Nephron progenitor cell (in vitro differentiated cells): Measurements from ENCODE around the gene TANK.

Experiments used
- DNase-seq: peaks from one replicate; pipeline ENCODE4 v3.0.0; 2021
- H3K27ac Mint-ChIP-seq: 2 replicates; pipeline ENCODE4 v1.8.0; 2021; ENCODE audit warnings: mild to moderate bottlenecking, moderate library complexity, mixed read lengths
- H3K27me3 Mint-ChIP-seq: 2 replicates; pipeline ENCODE4 v1.8.0; 2021; ENCODE audit warnings: mild to moderate bottlenecking, low read depth, mixed read lengths; ENCODE audit not compliant: poor library complexity
- H3K36me3 Mint-ChIP-seq: 2 replicates; pipeline ENCODE4 v1.8.0; 2021; ENCODE audit warnings: low read depth, mixed read lengths
- H3K4me1 Mint-ChIP-seq: 2 replicates; pipeline ENCODE4 v1.8.0; 2021; ENCODE audit warnings: mixed read lengths
- H3K4me3 Mint-ChIP-seq: 2 replicates; pipeline ENCODE4 v1.8.0; 2021; ENCODE audit warnings: mild to moderate bottlenecking, moderate library complexity, mixed read lengths
- H3K9me3 Mint-ChIP-seq: 2 replicates; pipeline ENCODE4 v1.8.0; 2021; ENCODE audit warnings: mild to moderate bottlenecking, moderate library complexity, mixed read lengths
- TF ChIP-seq, protein P1 (sequence below): fragments of 200-600 bp; sonication (generic); IDR thresholded peaks from 2 replicates; pipeline ENCODE4 v1.5.0; 2021; ENCODE audit warnings: antibody characterized with exemption

Gene TANK

GRCh38 chr2:161219211-161219610 lies 59.0 kb downstream of the TANK start:
- Mint-ChIP-seq H3K36me3 (peaks cover 32% of the 10 kb centered on the region), H3K27ac (no peak overlapping the region), H3K4me3 (no peak overlapping the region), H3K4me1 (peaks cover 11% of the 10 kb centered on the region), H3K9me3 (no peaks in the 10 kb centered on the region), H3K27me3 (no peaks in the 10 kb centered on the region)
- TF ChIP-seq, protein P1, sequence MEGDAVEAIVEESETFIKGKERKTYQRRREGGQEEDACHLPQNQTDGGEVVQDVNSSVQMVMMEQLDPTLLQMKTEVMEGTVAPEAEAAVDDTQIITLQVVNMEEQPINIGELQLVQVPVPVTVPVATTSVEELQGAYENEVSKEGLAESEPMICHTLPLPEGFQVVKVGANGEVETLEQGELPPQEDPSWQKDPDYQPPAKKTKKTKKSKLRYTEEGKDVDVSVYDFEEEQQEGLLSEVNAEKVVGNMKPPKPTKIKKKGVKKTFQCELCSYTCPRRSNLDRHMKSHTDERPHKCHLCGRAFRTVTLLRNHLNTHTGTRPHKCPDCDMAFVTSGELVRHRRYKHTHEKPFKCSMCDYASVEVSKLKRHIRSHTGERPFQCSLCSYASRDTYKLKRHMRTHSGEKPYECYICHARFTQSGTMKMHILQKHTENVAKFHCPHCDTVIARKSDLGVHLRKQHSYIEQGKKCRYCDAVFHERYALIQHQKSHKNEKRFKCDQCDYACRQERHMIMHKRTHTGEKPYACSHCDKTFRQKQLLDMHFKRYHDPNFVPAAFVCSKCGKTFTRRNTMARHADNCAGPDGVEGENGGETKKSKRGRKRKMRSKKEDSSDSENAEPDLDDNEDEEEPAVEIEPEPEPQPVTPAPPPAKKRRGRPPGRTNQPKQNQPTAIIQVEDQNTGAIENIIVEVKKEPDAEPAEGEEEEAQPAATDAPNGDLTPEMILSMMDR, result no peak
- DNase-seq, result no peak

- H3K27me3 Mint-ChIP-seq, result no peaks in the 10 kb centered on the region
- DNase-seq, result no peak
- peaks cover 25% of the 10 kb centered on the region for H3K36me3 Mint-ChIP-seq
- no peaks in the 10 kb centered on the region for H3K4me1 Mint-ChIP-seq
- no peaks in the 10 kb centered on the region for H3K9me3 Mint-ChIP-seq
- no peak overlapping the region for H3K27ac Mint-ChIP-seq
- TF ChIP-seq, protein P1, result peak; percentile 76
- no peak overlapping the region for H3K4me3 Mint-ChIP-seq
These were observed 63.0 kb downstream of the TANK start for GRCh38 chr2:161223139-161223732.

- no peak for DNase-seq
These were observed 68.4 kb downstream of the TANK start for GRCh38 chr2:161228511-161229240.

GRCh38 chr2:161230959-161231358 lies 70.7 kb downstream of the TANK start:
- TF ChIP-seq, protein P1, result no peak
- no peaks in the 10 kb centered on the region for H3K4me1 Mint-ChIP-seq
- no peak for DNase-seq
- H3K4me3 Mint-ChIP-seq, result no peak overlapping the region
- no peaks in the 10 kb centered on the region for H3K27me3 Mint-ChIP-seq
- H3K36me3 Mint-ChIP-seq, result peaks cover 10% of the 10 kb centered on the region
- H3K27ac Mint-ChIP-seq, result no peak overlapping the region
- no peaks in the 10 kb centered on the region for H3K9me3 Mint-ChIP-seq

More at GRCh38 chr2:161228511-161229240, 68.4 kb downstream of the TANK start:
- H3K36me3 Mint-ChIP-seq, result peaks cover 15% of the 10 kb centered on the region
- no peak overlapping the region for H3K27ac Mint-ChIP-seq
- TF ChIP-seq, protein P1, result no peak
- H3K27me3 Mint-ChIP-seq, result no peaks in the 10 kb centered on the region
- H3K4me1 Mint-ChIP-seq, result no peaks in the 10 kb centered on the region
- H3K4me3 Mint-ChIP-seq, result no peak overlapping the region
- H3K9me3 Mint-ChIP-seq, result no peaks in the 10 kb centered on the region

DNA sequence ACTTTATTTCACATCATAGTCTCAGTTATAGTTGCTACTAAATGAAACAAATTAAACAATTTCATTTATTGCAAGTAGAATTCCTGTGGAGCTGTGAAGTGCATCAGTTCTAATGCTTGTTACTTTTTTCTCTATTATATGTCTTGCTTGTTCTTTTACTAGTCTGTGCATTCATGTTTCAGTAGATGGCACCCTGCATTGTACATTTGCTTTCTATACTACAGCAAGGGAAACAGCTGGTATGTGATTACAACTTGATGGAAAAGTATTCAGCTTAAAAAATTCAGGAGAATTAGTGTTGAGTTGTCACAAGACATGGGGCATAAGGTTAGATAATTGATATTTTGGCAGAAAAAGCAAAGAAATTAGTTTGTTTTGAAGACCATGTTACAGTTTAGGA lies 72.3 kb downstream of the TANK start:
- H3K36me3 Mint-ChIP-seq, result peaks cover 6% of the 10 kb centered on the region
- DNase-seq, result no peak
- no peak overlapping the region for H3K4me3 Mint-ChIP-seq
- no peak overlapping the region for H3K27ac Mint-ChIP-seq
- H3K27me3 Mint-ChIP-seq, result peaks cover 5% of the 10 kb centered on the region
- peaks cover 13% of the 10 kb centered on the region for H3K4me1 Mint-ChIP-seq
- TF ChIP-seq, protein P1, result no peak
- no peaks in the 10 kb centered on the region for H3K9me3 Mint-ChIP-seq
